GM13977 (cell line): Measurements from ENCODE around the gene MMP1.

Experiments
- DNase-seq: peaks from one replicate; pipeline ENCODE4 v3.0.0; 2012; ENCODE audit warnings: low spot score
- CTCF ChIP-seq: IDR thresholded peaks from 2 replicates; pipeline ENCODE4 v1.5.1; 2012; ENCODE audit warnings: mild to moderate bottlenecking, control low read depth; ENCODE audit not compliant: insufficient read depth; ENCODE audit errors: extremely low read depth, missing control alignments
- in situ Hi-C: fragments of 300-500 bp; cut with MboI; formaldehyde crosslinking; loops from one replicate; pipeline ENCODE4 v1.12.0; 2022; ENCODE audit warnings: low sequenced_read_pairs, low pct_unique_long_range_greater_than_20kb, mixed read lengths, inconsistent platforms; ENCODE audit not compliant: unreplicated experiment

The MMP1 gene

DNA sequence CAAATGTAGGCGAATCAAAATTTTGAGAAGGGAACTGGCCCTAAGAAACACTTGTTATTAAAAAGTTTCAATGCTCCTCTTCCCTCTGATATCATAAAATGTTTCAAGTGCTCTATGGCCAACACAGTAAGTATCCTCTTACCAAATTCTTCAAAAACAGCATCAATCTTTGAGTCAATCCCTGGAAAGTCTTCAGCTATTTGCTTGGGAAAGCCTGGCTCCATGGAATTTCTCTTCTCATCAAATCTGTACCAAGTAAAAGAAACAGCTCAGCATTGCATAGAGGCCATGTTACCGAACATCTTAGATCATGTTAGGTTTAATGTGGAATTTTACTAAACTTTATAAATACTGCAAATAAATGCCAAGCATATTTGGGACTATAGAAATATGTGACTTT, 39.2 kb upstream of the MMP1 start:
- DNase-seq, result no peak
- in situ Hi-C loops, result no loop called here
- TF ChIP-seq CTCF, result no peak

DNA sequence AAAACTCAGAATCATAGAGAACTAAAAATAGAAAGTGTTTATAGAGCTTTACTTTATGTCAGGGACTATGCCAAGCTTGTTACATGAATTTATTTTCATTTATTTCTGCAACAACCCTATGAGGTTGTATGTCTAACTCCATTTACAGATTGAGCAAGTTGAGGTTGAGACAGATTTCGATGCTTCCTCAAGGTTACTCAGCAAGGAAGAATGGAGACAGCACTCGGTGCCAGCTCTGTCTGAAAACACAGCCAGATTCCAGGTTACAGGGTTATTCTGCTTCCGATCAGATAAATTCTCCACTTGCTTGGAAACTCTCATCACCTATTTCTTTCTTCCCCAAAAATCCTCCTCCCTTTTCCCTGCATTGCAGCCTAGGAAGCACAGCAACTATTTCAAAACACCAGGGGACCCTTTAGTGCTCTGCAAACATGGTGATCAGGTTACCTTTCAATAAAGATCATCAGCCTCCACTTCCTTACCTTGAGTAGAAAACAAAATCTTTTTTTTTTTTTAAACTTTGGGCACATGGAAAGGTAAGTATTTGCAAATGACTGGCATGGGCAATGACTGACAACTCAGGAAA, 38.4 kb upstream of the MMP1 start:
- in situ Hi-C loops, result no loop called here
- no peak for TF ChIP-seq CTCF
- DNase-seq, result no peak

- TF ChIP-seq CTCF, result no peak
- in situ Hi-C loops, result no loop called here
- no peak for DNase-seq
Measured at GRCh38 chr11:102833731-102834130, 35.8 kb upstream of the MMP1 start.

GRCh38 chr11:102832612-102833011, 34.7 kb upstream of the MMP1 start:
- in situ Hi-C loops, result no loop called here
- no peak for DNase-seq
- TF ChIP-seq CTCF, result no peak

DNA sequence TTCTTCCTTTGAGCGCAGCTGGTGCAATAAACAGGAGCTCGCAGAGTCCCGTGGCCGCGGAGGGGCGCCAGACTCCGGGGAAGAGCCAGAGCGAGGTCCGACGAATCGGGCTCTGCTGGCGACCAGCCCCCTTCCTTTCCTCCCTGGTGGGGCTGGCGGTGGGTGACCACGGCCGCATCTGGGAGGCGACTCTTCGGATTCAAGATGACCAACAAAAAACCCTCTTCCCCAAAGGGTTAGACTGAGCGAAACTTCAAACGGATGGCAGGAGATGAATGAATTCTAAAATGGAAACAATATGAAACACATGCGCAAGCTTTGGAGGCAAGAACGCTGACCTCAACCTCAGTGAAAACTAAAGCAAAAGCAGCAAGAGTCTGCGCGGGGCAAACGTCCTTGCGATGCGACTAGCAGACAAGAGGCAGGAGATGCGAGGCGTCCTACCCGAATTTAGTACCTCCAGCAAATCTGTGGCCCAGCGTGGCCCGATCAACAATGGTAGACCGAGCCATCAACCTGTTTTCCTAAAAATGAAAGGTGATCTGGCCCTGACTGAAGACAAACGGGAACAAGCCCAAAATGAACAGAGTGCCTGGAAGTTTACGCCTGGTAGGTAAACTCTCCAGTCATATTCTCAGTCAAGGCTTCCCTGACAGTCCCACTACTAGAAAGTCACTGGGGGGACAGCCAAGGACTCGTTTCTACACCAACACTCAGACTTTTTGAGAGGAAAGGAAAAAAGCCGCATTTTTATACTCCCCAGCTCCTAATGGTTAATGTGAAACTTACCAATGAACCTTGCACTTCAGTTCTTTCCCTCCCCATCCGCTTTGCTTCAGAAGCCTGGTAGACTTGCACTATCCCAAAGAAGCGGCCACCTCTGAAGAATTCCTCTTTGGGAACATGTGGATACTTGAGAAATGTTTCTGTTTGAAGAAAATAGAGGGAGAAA, 33.8 kb upstream of the MMP1 start:
- peak; percentile 32 for DNase-seq
- in situ Hi-C loops, result no loop called here
- peak; percentile 43 for TF ChIP-seq CTCF

- TF ChIP-seq CTCF, result no peak
- in situ Hi-C loops, result no loop called here
- no peak for DNase-seq
Measured at GRCh38 chr11:102831128-102831488, 33.1 kb upstream of the MMP1 start.
